Measurements from ENCODE around the gene SENP8.

The SENP8 gene

GRCh38 chr15:72113347-72114031 lies 4.7 kb upstream of the SENP8 start:
- no peak for DNase-seq

DNA sequence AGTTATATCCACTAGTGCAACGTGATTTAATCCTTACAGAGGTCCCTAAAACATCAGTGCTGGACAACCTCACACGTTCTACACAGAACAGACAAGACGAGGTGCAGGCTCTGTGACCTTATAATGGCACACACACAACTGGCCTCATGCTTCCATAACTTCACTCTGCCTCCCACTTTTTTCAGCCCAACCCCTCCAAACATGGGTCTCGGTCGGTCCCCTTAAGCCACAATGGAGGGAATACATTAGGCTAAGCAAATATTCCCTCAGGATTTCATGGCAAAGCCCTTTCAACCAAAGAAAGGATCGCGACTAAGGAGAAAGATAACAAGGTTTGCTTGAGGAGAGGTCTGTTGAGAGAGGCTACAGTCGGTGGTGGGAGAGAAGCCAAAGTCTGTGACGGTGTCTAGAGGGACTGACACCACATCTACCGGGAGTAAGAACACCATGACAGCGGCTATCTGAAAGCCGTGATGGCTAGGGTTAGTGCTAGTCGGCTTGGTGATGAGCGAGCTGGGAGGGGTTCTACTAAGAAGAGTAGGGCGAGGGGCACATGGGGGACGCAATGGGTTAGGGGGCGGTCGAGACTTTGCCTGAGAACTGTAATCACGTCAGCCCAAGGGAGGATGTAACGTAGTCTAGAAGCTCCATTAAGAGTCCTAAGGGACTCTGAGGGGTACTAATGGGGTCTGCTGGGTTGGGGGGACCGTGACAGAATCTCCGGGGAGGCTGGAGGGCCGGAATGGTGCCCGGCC lies 1.3 kb upstream of the SENP8 start:
- peak; percentile 9 for DNase-seq

DNA sequence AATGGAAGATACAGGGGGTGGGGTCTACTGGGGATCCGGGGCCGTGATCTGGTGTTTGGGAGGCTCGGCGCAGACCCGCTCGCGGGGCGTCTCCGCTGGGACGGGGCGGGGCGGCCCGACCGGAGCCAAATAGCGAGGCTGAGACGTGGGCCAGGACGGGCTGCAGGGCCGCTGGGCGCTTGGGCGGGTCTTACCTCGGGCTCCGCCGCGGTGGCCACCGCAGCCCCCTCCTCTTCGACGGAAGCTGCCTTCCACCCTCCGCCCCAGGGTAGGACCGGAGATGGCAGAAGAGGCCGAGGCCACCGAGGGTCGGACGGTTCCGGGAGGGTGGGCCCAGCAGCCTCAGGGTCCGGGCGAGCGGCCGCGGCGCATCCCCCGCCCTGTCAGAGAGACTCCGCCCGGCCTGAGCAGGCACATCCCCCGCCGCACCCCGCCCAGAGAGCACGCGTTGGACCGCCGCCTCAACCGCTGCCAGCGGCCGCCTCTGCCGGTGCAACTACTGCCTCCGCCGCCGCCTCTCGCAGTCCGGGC lies 652 bp upstream of the SENP8 start:
- peak; percentile 53 for DNase-seq

GRCh38 chr15:72124218-72124617 lies 6.0 kb downstream of the SENP8 start:
- DNase-seq = no peak

GRCh38 chr15:72127724-72128322 lies 9.6 kb downstream of the SENP8 start:
- DNase-seq = no peak

DNA sequence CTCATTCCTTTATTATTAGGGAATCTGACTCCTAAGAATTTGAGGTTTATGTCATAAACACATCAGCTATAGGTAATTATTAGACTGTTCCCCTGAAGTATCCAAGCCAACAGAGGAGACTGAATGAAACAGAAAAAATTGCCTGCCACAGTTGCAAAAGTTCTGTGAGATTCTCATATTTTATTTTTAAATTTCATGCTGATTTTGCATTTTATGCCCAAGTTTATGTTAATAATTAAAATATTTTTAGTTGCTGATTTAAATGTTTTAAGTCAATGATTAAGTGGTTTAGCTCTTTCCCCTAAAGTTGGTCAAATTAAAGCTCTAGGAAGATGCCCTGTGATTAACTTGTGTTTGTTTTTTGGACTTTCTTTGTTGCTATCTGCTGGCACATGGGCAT lies 10.2 kb downstream of the SENP8 start:
- no peak for DNase-seq

DNA sequence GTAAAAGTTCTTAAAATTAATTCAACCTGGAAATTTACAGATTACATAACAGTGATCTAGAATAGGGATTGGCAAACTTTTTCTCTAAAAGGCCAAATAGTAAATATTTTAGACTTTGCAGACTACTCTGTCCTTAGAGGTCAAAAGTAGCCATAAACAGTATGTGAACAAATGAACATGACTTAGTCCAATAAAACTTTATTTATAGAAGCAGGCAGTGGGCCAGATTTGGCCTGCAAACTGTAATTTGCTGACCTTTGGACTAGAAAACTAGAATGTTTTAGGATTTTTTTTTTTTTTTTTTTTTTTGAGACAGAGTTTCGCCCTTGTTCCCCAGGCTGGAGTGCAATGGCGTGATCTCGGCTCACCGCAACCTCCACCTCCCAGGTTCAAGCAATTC lies 12.1 kb downstream of the SENP8 start:
- no peak for DNase-seq

DNA sequence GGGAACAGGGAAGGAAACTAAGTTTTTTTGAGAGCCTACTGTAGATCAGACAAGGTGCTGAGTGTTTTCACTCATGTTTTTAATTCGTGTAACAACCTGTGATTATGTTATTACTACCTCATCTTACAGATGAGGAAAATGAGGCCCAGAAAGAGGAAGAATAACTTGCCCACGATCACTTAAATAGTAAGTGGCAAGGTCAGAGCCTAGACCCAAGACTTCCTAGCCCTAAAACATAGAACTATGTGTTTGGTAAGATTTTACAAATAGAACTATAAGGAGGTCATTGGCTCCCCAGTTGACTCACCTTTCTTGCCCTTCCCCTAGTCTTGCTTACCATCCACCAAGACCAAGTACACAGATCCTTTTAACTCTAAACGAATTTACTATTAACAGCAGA lies 13.7 kb downstream of the SENP8 start:
- no peak for DNase-seq

DNA sequence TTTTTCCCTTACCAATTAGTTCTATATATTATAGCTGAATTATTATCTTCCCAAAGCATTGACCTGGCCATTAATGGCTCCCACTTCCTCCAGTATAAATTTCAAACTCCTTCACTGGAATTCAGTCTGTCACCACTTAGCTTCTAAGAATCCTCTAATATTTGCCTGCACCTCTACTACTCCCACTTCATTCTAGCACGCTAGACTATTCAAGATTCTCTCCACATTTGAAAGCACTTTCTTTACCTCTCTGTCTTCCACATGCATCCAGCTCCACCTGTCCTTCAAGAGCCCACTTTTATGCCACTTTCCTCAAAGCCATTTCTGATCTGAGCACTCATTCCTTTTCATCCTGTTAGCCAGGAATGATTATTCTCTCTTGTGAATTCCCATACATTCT lies 15.0 kb downstream of the SENP8 start:
- no peak for DNase-seq

GRCh38 chr15:72135719-72136118 lies 17.5 kb downstream of the SENP8 start:
- DNase-seq = no peak

GRCh38 chr15:72136170-72137051 lies 18.2 kb downstream of the SENP8 start:
- no peak for DNase-seq

GRCh38 chr15:72139667-72140066 lies 21.5 kb downstream of the SENP8 start:
- DNase-seq = no peak

DNA sequence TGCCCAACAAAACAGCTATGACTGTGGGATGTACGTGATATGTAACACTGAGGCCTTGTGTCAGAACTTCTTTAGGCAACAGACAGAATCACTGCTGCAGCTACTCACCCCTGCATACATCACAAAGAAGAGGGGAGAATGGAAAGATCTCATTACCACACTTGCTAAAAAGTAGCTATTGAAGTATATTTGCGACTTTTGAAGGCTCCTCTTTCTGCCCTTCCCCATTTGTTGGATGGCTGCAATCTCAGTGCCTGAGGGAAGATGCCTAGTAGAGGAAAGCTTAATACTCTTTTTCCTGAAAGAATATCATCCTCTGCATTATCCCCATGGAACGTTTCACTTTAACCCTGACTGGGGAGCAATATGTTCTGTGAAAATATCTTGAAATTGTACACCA lies 21.9 kb downstream of the SENP8 start:
- DNase-seq = no peak

DNA sequence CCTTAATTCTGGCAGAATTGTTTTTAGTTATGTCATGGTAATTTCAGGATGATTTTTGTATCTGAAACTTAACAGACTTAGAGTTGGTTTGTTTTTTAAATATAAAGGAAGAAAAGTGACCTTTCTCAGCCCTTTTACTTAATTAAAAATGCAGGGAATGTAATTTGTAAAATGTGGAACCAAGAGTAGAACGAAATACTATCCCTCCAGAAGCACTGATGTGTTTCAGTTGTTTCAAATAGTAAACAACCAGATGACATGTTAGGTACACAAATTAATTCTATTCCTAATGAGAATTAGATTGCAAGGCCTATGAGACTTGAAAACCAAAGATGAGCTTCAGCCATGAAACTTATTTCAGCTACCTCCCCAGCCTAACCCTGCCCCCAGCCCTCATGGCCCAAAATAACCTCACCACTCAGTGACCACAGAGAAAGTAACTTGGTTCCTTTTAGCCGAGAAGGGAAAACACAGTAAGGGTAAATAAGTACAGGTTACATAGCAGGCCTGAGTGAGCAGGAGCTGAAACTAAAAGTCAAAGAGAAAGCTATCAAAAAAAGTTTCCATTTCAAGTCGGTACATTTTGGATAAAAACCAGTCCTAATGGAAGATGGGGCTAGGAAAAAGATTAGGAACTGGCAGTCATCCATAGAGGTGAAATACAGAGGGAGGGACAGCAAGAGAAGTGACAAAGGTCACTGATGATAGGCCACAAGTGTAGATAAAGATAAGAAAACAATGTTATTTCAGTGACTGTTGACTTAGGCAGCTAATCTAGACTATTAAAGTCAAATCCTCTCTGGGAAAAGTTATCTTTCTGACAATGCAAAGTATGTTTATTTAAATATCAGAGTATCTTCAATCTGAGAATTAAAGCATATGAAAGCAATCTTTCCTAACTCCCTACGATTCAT lies 23.2 kb downstream of the SENP8 start:
- DNase-seq = no peak

DNA sequence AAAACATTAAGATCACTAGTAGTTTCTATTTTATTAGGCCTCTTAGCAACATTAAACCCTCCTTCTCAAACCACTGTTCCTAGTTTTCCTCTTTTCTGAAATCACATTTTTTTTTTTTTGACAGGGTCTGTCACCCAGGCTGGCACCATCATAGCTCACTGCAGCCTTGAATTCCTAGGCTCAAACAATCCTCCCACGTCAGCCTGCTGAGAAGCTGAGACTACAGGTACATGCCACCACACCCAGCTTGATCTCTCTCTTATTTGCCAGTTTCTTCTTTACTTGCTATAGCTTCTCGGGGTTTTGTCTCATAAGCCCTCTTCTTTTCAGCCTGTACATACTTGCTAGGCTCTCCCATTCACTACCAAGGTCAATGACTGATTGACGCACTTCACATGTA lies 28.0 kb downstream of the SENP8 start:
- DNase-seq = no peak

DNA sequence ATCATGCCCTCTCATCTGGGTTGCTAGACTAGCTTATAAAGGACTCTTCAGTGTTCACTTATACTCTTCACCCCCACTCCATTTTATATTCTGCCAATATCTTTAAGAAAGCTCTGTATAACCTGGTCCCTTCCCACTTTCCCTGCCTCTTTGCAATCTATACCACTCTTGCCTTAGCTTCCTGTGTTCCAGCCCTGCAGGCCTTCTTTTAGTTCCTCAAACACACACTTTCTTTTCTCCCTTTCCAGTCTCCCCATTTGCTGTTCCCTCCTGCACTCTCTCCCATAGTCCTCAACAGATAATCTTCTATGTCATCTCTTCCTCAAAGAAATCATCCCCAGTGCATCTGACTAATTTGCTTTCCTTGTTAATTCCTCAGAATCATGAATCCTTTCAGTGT lies 28.7 kb downstream of the SENP8 start:
- no peak for DNase-seq

GRCh38 chr15:72147418-72147817 lies 29.2 kb downstream of the SENP8 start:
- DNase-seq = no peak

GRCh38 chr15:72153269-72154000 lies 35.2 kb downstream of the SENP8 start:
- no peak for DNase-seq

- DNase-seq = no peak
Observed at GRCh38 chr15:72154316-72154715, 36.1 kb downstream of the SENP8 start.

DNA sequence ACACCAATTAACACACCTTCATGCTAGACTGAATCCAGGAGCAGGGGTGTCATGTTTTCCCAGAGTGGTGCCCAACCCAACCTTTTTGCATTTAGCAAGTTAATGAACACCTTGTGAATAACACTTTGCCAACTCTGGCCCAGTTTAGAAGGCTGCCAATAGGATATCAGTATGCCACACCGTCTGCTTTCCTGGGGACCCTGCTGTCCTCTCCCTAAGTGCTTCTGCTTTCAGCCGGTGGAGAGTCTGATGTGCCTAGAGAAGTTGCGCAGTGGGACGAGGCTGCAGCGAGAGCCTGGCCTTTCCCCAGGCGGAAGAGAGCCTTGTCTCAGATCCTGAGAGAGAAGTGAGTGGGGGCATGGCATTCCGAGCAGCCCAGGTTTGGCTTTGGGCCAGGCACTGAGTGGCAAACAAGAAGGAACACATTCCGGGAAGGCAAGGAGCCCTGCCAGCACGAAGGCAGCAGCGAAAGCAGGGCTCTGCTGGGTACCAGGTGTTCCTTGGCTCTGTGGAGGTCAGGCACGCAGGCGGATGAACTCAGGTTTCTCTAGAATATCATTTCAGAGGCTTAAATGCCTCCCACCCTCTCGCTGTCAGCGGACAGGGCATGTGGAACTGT lies 36.9 kb downstream of the SENP8 start:
- DNase-seq = no peak
